Choroid plexus epithelial cell (primary cell): Measurements from ENCODE around the gene GUCY1B1.

Source experiments
- DNase-seq: peaks from one replicate; pipeline ENCODE4 v3.0.0-alpha.2; 2010; ENCODE audit warnings: low read depth
- H3K4me3 ChIP-seq: 2 replicates; pipeline ENCODE4 v1.5.1; 2011; ENCODE audit warnings: low read depth, mild to moderate bottlenecking, control low read depth, low read length, moderate library complexity
- CTCF ChIP-seq: conservative IDR thresholded peaks from 2 replicates; pipeline ENCODE4 v1.5.1; 2011; ENCODE audit warnings: low read depth, mild to moderate bottlenecking, control low read depth, inconsistent platforms, low read length, moderate library complexity

Gene GUCY1B1

GRCh38 chr4:155807021-155807420, 48.2 kb downstream of the GUCY1B1 start:
- peak; percentile 22 for DNase-seq
- TF ChIP-seq CTCF = no peak

GRCh38 chr4:155809835-155810234, 51.0 kb downstream of the GUCY1B1 start:
- peak; percentile 64 for TF ChIP-seq CTCF
- peak; percentile 96 for DNase-seq
- no peak overlapping the region for H3K4me3 ChIP-seq

More at GRCh38 chr4:155807021-155807420, 48.2 kb downstream of the GUCY1B1 start:
- no peak overlapping the region for H3K4me3 ChIP-seq

GRCh38 chr4:155811083-155811482, 52.3 kb downstream of the GUCY1B1 start:
- DNase-seq = peak; percentile 13
- TF ChIP-seq CTCF = no peak
- no peak overlapping the region for H3K4me3 ChIP-seq

- DNase-seq = peak; percentile 21
- H3K4me3 ChIP-seq = no peak overlapping the region
- TF ChIP-seq CTCF = no peak
Observed at GRCh38 chr4:155818639-155819038, 59.8 kb downstream of the GUCY1B1 start.

- TF ChIP-seq CTCF = no peak
- no peak overlapping the region for H3K4me3 ChIP-seq
- DNase-seq = peak; percentile 23
Observed at GRCh38 chr4:155819066-155819465, 60.2 kb downstream of the GUCY1B1 start.

- no peak overlapping the region for H3K4me3 ChIP-seq
- no peak for DNase-seq
- no peak for TF ChIP-seq CTCF
Observed at GRCh38 chr4:155820887-155821518, 62.2 kb downstream of the GUCY1B1 start.

- DNase-seq = peak; percentile 21
- TF ChIP-seq CTCF = no peak
- H3K4me3 ChIP-seq = no peak overlapping the region
Observed at GRCh38 chr4:155822572-155822971, 63.8 kb downstream of the GUCY1B1 start.
